Liver (tissue), 3 donors: ENCODE results near the gene LAMP2.

Experiments used
- CTCF ChIP-seq: fragments of 150-350 bp; IDR thresholded peaks from 2 replicates; pipeline ENCODE4 v1.5.1; 2017; ENCODE audit warnings: improper control_type of control experiment, low read depth, low read length; ENCODE audit not compliant: missing input control
- EGR1 ChIP-seq, 2 donors: IDR thresholded peaks; 2 replicates each; pipeline ENCODE4 v1.6.1; 2016 to 2018; ENCODE audit warnings: antibody characterized with exemption in 2 of 2, low read depth in 2 of 2
- JUND ChIP-seq, 2 donors: IDR thresholded peaks; 2 replicates each; pipeline ENCODE4 v1.6.1; 2016; ENCODE audit warnings: antibody characterized with exemption in 2 of 2
- RAD21 ChIP-seq, 2 donors: IDR thresholded peaks; 2 replicates each; pipeline ENCODE4 v1.6.1; 2016; ENCODE audit warnings: antibody characterized with exemption in 2 of 2, mild to moderate bottlenecking in 2 of 2
- REST ChIP-seq: IDR thresholded peaks from 2 replicates; pipeline ENCODE4 v1.6.1; 2016; ENCODE audit warnings: antibody characterized with exemption, mild to moderate bottlenecking
- SP1 ChIP-seq: IDR thresholded peaks from 2 replicates; pipeline ENCODE4 v1.6.1; 2018; ENCODE audit warnings: antibody characterized with exemption, mild to moderate bottlenecking
- YY1 ChIP-seq: IDR thresholded peaks from 2 replicates; pipeline ENCODE4 v1.6.1; 2016; ENCODE audit warnings: antibody characterized with exemption, mild to moderate bottlenecking
- donor health status: healthy.
- donor health status: healthy.

- no peak for TF ChIP-seq CTCF
- no peak for TF ChIP-seq EGR1 (IDR thresholded peaks at IDR 0.05; ENCODE audit: low read depth in 2 of 2)
- no peak for TF ChIP-seq JUND (IDR thresholded peaks at IDR 0.05)
- no peak for TF ChIP-seq REST
- no peak for TF ChIP-seq YY1
- TF ChIP-seq RAD21 (IDR thresholded peaks at IDR 0.05), result no peak
- no peak for TF ChIP-seq SP1
Measured at GRCh38 chrX:120486786-120487185, 17.7 kb upstream of the LAMP2 start.
